HG03066 (cell line): Measurements from ENCODE around the gene BCL2L2.

ENCODE experiments used
- ATAC-seq: cut with Tn5 transposase; IDR thresholded peaks from one replicate; pipeline ENCODE4 v1.9.1; 2021; ENCODE audit warnings: low read depth; ENCODE audit not compliant: unreplicated experiment

BCL2L2 gene

GRCh38 chr14:23299211-23299957, 7.2 kb upstream of the BCL2L2 start:
- ATAC-seq = no peak

DNA sequence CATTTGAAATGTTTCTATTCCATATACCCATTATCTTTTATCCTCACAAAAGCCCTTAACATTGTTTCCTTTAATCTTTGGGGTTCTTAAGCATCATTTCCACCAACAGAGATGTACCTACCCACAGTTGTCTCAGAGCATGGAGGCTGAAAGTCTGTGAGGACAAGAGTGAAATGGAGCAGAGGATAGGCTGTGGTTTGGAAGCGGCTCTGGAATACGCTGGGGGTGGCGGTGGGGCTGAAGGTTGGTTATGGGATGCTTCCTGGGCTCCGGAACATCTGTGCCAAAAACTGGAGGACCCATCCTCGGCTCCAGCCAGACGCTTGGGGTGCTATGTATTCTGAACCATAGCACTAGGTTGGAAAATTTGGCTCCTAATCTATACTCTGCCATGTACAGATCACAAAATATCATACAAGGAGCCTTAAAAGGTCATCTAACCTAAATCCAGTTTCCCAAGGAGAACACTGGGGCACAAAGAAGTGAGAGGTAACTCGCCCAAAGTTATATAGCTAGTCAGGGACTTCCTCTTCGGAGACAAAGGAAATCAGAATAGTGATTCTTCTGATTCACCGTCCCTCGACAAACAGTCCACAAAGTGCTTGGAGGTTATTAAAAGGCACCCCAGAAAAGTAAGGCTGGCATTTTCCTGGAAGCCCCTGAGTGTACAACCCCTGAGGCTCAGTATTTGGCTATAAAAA, 6.5 kb upstream of the BCL2L2 start:
- no peak for ATAC-seq

DNA sequence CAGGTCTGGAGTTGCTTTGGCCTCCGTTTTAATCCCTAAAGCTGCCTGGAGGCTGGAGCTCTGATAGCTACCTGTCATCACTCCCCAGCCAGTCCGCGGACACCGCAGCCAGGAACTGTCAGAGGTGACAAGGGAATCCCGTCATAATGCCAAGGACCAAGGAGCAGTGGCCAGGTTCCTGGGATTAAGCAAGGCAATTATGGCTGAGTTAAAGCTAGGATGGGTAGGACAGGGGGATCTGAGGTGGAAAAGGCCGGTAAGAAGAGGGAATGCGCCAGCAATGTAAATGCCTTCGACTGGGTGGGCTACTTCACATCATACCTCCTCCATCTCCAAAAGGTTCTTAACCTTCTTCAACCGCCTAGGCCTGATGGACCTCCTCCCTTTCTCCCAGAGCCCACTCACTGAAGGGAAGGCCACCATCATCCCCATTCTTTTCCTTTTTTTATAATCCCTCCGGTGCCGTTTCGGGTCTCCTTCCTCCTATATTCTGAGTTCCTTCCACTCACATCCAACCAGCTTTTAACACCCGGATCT, 5.9 kb upstream of the BCL2L2 start:
- ATAC-seq = no peak

- ATAC-seq = peak; percentile 74
Observed at GRCh38 chr14:23301288-23301968, 5.2 kb upstream of the BCL2L2 start.

DNA sequence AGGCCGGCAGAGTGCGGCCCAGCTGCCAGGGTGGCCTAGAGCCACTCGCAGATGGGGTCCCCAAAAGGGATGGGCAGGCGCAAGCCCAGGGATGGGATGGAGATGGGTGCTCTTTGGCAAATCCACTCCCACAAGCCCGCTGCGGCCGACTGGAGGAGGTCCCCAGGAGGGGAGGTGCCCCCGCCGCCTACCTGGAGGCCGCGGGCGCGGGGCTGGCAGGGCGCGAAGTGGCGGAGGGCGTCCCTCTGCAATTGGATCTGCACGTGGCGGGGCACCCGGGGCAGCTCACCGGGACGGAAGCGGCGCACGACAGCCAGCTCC, 4.7 kb upstream of the BCL2L2 start:
- peak; percentile 8 for ATAC-seq

DNA sequence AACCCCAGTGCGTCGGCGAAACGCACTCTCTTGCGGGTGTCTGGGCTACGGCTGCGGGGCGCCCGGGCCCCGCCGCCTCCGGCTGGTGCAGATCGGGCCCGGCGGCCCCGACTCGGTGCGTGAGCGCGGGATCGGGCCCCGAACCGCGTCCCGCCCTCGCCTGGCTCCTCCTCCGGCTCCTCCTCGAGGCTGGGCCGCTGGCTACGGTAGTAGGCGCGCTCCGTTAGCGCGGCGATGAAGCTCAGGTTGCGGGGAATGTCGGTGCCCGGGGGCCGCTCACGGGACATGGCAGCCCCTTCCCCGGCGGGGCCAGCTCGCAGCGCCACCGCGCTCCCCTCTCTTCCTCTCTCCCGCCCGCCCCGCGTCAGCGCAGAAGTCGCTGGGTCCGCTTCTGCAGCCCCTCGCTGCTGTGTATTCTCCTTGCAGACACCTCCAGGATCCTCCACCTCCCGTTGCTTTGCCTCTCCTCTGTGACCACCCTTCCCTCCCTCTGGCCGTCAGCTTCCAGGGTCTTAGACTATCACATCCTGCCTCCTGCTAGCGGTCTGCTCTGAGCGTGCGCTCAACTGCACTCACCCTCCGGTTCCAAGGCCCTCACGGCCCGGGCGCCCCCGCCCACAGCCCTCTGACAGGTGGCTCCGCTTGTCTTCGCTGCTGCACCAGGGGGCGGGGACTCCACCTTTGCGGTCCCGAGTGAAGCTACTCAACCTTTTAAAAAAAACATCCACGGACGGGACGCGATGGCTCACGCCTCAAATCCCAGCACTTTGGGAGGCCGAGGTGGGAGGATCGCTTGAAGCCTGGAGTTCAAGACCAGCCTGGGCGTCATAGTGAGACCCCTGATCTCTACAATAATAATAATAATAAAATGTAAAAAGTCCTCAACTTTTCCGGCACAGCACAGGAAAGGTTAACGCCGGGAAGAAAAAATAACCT, 4.1 kb upstream of the BCL2L2 start, which contains the start of gene PPP1R3E:
TSS of gene PPP1R3E (minus strand) at position 570 of the 936 bp plus-strand sequence. CDS start at position 287, 283 bp downstream.
- peak; percentile 32 for ATAC-seq

- no peak for ATAC-seq
Observed at GRCh38 chr14:23307146-23307530, 505 bp downstream of the BCL2L2 start.

DNA sequence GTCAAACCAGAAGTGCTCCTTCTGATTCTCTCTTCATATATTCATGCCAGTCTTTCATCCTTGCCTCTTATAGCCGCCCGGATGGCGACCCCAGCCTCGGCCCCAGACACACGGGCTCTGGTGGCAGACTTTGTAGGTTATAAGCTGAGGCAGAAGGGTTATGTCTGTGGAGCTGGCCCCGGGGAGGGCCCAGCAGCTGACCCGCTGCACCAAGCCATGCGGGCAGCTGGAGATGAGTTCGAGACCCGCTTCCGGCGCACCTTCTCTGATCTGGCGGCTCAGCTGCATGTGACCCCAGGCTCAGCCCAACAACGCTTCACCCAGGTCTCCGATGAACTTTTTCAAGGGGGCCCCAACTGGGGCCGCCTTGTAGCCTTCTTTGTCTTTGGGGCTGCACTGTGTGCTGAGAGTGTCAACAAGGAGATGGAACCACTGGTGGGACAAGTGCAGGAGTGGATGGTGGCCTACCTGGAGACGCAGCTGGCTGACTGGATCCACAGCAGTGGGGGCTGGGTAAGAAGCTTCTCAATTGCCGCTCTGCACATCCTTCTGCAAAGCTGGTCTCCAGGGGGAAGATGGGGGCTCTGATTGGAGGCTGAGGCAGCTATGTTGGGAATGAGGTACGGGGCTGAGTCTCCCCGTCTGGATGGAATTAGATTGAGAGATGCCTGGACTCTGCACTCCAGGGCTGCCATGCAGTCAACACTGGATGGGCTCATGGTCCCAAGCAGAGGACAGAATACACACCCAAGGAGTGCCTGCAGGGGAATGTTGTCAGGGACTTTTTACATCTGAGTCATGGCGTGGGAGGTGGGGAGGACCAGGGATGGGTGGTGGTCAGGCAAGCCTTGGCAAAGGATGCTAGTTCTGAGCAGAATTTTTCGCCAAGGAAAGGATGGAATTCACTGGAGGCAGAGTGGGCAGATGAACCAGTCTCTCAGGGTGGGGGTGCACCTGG, 1.3 kb downstream of the BCL2L2 start:
- ATAC-seq = no peak

DNA sequence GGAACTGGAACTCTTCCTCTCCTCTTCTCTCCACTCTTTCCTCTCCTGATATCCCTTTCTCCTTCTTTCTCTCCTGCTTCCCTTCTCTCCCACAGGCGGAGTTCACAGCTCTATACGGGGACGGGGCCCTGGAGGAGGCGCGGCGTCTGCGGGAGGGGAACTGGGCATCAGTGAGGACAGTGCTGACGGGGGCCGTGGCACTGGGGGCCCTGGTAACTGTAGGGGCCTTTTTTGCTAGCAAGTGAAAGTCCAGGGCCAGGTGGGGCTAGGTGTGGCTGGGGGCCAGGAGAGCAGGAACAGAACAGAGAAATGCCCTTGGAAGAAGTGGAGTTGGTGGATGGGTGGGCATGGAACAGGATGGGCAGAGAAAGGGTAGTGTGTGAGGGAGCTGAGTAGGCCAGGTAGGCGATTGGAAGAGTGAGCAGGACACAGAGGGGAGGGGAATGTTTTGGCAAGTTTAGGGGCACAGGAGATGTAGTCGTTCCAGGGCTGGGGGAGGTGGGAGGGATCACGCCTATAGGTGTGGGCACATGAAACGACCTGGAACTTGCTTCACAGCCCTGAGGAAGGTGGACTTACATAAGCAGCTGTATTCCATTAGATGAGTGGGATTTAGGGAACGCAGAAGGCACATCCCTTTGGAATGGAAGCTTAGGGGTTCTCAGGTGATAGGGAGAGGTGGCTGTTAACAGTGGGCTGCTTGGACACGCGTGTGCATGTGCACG, 2.2 kb downstream of the BCL2L2 start:
- no peak for ATAC-seq

GRCh38 chr14:23310546-23310945, 3.9 kb downstream of the BCL2L2 start:
- ATAC-seq = no peak

- ATAC-seq = no peak
Observed at GRCh38 chr14:23316300-23316699, 9.7 kb downstream of the BCL2L2 start.

DNA sequence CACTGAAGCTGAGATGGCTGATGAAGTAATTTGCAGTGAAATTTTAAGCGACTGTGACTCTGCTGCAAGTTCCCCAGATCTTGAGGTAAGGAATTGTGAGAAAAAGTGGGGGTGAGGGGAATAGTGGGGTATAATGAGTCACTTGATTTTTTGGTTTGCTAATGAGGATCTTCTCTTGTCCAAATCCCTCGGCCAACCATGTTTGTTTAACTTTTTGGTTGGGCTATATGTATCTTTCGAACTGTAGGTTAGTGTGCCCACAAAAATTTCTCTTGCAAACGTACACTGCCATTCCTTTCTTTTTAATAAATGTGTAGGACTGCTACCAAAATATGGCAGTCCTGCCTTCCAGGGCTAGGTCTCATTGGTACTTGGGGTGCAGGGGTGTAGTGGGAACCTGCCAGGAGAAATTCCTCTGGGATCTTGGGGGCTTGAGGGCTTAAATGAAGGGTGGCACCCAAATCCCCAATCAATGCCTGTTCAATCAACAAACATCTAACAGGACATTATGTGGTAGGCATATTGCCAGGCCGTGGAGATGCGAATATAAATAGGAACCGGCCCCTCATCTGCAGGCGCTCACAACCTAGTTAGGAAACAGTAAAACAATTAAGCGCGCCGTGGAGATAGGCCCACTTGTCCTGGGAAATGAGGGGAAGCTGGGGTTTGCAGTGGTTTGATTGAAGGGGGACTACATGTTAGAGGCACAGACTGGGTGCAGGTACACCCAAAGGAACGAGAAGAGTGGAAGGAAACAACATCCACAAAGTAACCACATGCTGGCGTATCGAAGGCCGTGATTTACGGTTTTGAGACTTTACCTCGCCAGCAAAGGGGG, 13.3 kb downstream of the BCL2L2 start:
- no peak for ATAC-seq

DNA sequence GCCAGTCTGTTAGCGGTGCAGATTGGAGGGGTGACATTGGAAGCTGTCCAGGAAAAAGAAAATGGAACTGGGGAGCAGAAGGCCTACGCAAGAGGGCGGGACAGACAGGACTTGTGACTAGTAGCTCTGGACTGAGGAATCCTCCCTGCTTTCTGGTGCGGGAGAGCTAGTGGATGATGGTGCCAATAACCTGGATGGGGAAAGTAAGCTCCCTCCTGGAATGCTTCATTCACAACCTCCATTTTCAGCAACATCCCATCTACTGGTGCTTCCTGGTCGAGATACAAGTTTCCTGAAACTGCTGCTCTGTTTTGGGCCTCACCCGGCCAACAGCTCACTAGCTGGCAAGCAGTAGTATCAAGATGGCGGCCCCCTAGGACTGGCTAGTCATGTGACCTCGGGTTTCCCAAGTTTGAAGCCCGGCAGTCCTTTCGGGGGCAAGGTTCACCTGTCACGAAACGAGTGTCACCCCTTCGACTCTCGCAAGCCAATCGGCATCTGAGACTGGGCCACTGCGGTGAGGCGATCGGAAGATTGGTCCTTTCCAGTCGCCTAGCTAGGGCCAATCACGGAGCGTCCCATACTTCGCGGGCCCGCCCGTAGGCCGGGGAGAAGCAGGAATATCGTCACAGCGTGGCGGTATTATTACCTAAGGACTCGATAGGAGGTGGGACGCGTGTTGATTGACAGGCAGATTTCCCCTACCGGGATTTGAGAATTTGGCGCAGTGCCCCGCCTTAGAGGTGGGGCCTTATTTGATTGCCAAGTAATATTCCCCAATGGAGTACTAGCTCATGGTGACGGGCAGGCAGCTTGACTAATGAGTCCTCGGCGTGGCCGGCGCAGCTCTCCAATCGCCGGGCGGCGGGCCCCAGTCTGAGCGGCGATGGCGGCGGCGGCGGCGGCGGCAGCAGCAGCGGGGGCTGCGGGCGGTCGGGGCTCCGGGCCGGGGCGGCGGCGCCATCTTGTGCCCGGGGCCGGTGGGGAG, 14.2 kb downstream of the BCL2L2 start, which contains the start of gene PABPN1:
TSS of gene PABPN1 (plus strand) at position 874 of the 988 bp plus-strand sequence. CDS start at position 887, 13 bp downstream.
- peak; percentile 84 for ATAC-seq

- ATAC-seq = peak; percentile 11
Observed at GRCh38 chr14:23321572-23322547, 15.2 kb downstream of the BCL2L2 start.
